Liver (tissue), 3 donors: ENCODE data around the gene HNRNPA2B1.

ENCODE experiments used
- ATF3 ChIP-seq: IDR thresholded peaks from 2 replicates; pipeline ENCODE4 v1.6.1; 2016; ENCODE audit warnings: antibody characterized with exemption
- HNF4G ChIP-seq: IDR thresholded peaks from 2 replicates; pipeline ENCODE4 v1.6.1; 2016; ENCODE audit warnings: antibody characterized with exemption
- RAD21 ChIP-seq, 2 donors: IDR thresholded peaks; 2 replicates each; pipeline ENCODE4 v1.6.1; 2016; ENCODE audit warnings: antibody characterized with exemption in 2 of 2, mild to moderate bottlenecking in 2 of 2
- RXRA ChIP-seq, 2 donors: IDR thresholded peaks; 2 replicates each; pipeline ENCODE4 v1.6.1; 2017 to 2018; ENCODE audit warnings: antibody characterized with exemption in 2 of 2, mild to moderate bottlenecking in 1 of 2
- TAF1 ChIP-seq: conservative IDR thresholded peaks from 2 replicates; pipeline ENCODE4 v1.6.1; 2016; ENCODE audit warnings: antibody characterized with exemption, mild to moderate bottlenecking
- YY1 ChIP-seq: IDR thresholded peaks from 2 replicates; pipeline ENCODE4 v1.6.1; 2016; ENCODE audit warnings: antibody characterized with exemption, mild to moderate bottlenecking
- TF ChIP-seq, protein P1 (sequence below): fragments of 150-350 bp; IDR thresholded peaks from 2 replicates; pipeline ENCODE4 v1.5.1; 2017; ENCODE audit warnings: improper control_type of control experiment, low read depth, low read length; ENCODE audit not compliant: missing input control
- TF ChIP-seq, protein P2 (sequence below): IDR thresholded peaks from 2 replicates; pipeline ENCODE4 v1.6.1; 2016; ENCODE audit warnings: antibody characterized with exemption
- TF ChIP-seq, protein P3 (sequence below): IDR thresholded peaks from 2 replicates; pipeline ENCODE4 v1.6.1; 2016; ENCODE audit warnings: antibody characterized with exemption, mild to moderate bottlenecking
- donor health status: healthy.
- donor health status: healthy.

DNA sequence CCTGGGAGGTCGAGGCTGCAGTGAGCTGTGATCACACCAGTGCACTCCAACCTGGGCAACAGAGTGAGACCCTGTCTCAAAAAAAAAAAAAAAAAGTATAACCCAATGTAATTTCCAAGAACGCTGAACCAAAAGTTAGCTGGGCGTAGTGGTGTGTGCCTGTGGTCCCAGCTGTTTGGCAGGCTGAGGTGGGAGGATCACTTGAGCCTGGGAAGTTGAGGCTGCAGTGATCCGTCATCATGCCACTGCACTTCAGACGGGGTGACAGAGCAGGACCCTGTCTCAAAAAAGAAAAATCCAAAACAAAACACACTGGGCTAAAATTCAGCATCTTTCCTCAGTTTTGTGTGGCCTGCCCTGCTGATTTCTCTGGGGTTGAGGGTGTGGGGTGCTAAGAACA lies 21.1 kb downstream of the HNRNPA2B1 start:
- TF ChIP-seq, protein P1, sequence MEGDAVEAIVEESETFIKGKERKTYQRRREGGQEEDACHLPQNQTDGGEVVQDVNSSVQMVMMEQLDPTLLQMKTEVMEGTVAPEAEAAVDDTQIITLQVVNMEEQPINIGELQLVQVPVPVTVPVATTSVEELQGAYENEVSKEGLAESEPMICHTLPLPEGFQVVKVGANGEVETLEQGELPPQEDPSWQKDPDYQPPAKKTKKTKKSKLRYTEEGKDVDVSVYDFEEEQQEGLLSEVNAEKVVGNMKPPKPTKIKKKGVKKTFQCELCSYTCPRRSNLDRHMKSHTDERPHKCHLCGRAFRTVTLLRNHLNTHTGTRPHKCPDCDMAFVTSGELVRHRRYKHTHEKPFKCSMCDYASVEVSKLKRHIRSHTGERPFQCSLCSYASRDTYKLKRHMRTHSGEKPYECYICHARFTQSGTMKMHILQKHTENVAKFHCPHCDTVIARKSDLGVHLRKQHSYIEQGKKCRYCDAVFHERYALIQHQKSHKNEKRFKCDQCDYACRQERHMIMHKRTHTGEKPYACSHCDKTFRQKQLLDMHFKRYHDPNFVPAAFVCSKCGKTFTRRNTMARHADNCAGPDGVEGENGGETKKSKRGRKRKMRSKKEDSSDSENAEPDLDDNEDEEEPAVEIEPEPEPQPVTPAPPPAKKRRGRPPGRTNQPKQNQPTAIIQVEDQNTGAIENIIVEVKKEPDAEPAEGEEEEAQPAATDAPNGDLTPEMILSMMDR: no peak
- TF ChIP-seq, protein P2, sequence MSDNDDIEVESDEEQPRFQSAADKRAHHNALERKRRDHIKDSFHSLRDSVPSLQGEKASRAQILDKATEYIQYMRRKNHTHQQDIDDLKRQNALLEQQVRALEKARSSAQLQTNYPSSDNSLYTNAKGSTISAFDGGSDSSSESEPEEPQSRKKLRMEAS: no peak
- TF ChIP-seq RXRA (IDR thresholded peaks at IDR 0.05): no peak
- TF ChIP-seq TAF1: no peak
- TF ChIP-seq, protein P3, sequence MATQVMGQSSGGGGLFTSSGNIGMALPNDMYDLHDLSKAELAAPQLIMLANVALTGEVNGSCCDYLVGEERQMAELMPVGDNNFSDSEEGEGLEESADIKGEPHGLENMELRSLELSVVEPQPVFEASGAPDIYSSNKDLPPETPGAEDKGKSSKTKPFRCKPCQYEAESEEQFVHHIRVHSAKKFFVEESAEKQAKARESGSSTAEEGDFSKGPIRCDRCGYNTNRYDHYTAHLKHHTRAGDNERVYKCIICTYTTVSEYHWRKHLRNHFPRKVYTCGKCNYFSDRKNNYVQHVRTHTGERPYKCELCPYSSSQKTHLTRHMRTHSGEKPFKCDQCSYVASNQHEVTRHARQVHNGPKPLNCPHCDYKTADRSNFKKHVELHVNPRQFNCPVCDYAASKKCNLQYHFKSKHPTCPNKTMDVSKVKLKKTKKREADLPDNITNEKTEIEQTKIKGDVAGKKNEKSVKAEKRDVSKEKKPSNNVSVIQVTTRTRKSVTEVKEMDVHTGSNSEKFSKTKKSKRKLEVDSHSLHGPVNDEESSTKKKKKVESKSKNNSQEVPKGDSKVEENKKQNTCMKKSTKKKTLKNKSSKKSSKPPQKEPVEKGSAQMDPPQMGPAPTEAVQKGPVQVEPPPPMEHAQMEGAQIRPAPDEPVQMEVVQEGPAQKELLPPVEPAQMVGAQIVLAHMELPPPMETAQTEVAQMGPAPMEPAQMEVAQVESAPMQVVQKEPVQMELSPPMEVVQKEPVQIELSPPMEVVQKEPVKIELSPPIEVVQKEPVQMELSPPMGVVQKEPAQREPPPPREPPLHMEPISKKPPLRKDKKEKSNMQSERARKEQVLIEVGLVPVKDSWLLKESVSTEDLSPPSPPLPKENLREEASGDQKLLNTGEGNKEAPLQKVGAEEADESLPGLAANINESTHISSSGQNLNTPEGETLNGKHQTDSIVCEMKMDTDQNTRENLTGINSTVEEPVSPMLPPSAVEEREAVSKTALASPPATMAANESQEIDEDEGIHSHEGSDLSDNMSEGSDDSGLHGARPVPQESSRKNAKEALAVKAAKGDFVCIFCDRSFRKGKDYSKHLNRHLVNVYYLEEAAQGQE: no peak
- TF ChIP-seq YY1: no peak
- no peak for TF ChIP-seq RAD21 (IDR thresholded peaks at IDR 0.05)
- no peak for TF ChIP-seq HNF4G
- TF ChIP-seq ATF3: no peak
